H9 (cell line): ENCODE results near the gene TPGS1. TPM values are rescaled to one million over a fixed set of nuclear protein-coding genes. Genes with fewer than 3 reads are reported as not detected.

Experiments
- DNase-seq: peaks from one replicate; pipeline ENCODE4 v3.0.0-alpha.2; 2017
- H2AFZ ChIP-seq: one replicate; pipeline ENCODE4 v1.6.1; 2013; ENCODE audit warnings: mild to moderate bottlenecking, low read length, control low read depth, moderate library complexity
- H2AK5ac ChIP-seq: 2 replicates; pipeline ENCODE4 v1.6.1; 2013; ENCODE audit warnings: low read length, control low read depth, mixed read lengths; ENCODE audit not compliant: insufficient read length
- H2BK120ac ChIP-seq: one replicate; pipeline ENCODE4 v1.6.1; 2013; ENCODE audit warnings: low read depth, mild to moderate bottlenecking, low read length, control low read depth, inconsistent platforms; ENCODE audit not compliant: poor library complexity, severe bottlenecking
- H2BK12ac ChIP-seq: 2 replicates; pipeline ENCODE4 v1.6.1; 2013; ENCODE audit warnings: low read length, control low read depth, mixed read lengths, low read depth; ENCODE audit not compliant: insufficient read length
- H2BK15ac ChIP-seq: 2 replicates; pipeline ENCODE4 v1.6.1; 2013; ENCODE audit warnings: low read depth, low read length, control low read depth
- H2BK20ac ChIP-seq: one replicate; pipeline ENCODE4 v1.6.1; 2013; ENCODE audit warnings: low read depth, mild to moderate bottlenecking, low read length, control low read depth, inconsistent platforms; ENCODE audit not compliant: poor library complexity, severe bottlenecking
- H2BK5ac ChIP-seq: 2 replicates; pipeline ENCODE4 v1.6.1; 2013; ENCODE audit warnings: low read length, control low read depth, mixed read lengths; ENCODE audit not compliant: insufficient read length
- H3K14ac ChIP-seq: 2 replicates; pipeline ENCODE4 v1.6.1; 2013; ENCODE audit warnings: low read length, control low read depth; ENCODE audit not compliant: insufficient read depth
- H3K18ac ChIP-seq: 2 replicates; pipeline ENCODE4 v1.6.1; 2013; ENCODE audit warnings: low read depth, mild to moderate bottlenecking, mixed read lengths, low read length, control low read depth; ENCODE audit not compliant: insufficient read length
- H3K23ac ChIP-seq: 2 replicates; pipeline ENCODE4 v1.6.1; 2013; ENCODE audit warnings: low read length, control low read depth, mixed read lengths, low read depth; ENCODE audit not compliant: insufficient read length
- H3K23me2 ChIP-seq: 2 replicates; pipeline ENCODE4 v1.6.1; 2013; ENCODE audit warnings: low read depth, mild to moderate bottlenecking, mixed read lengths, low read length, control low read depth; ENCODE audit not compliant: insufficient read length, poor library complexity, severe bottlenecking
- H3K27ac ChIP-seq: 2 replicates; pipeline ENCODE4 v1.5.1; 2013; ENCODE audit warnings: low read length, control low read depth, mixed read lengths, low read depth; ENCODE audit not compliant: insufficient read length
- H3K27me3 ChIP-seq: 2 replicates; pipeline ENCODE4 v1.6.1; 2013; ENCODE audit warnings: low read length, control low read depth, inconsistent platforms; ENCODE audit not compliant: insufficient read depth
- H3K4ac ChIP-seq: 2 replicates; pipeline ENCODE4 v1.6.1; 2013; ENCODE audit warnings: low read depth, mild to moderate bottlenecking, control low read depth, inconsistent platforms, low read length, moderate library complexity
- H3K4me1 ChIP-seq: 2 replicates; pipeline ENCODE4 v1.6.1; 2013; ENCODE audit warnings: low read length, control low read depth, inconsistent platforms; ENCODE audit not compliant: insufficient read depth
- H3K4me2 ChIP-seq: 2 replicates; pipeline ENCODE4 v1.6.1; 2013; ENCODE audit warnings: low read length, control low read depth, mixed read lengths; ENCODE audit not compliant: insufficient read length, insufficient read depth
- H3K56ac ChIP-seq: 2 replicates; pipeline ENCODE4 v1.6.1; 2013; ENCODE audit warnings: low read depth, mild to moderate bottlenecking, mixed read lengths, low read length, control low read depth; ENCODE audit not compliant: insufficient read length
- H3K79me1 ChIP-seq: 2 replicates; pipeline ENCODE4 v1.6.1; 2013; ENCODE audit warnings: low read depth, mild to moderate bottlenecking, moderate library complexity, low read length, control low read depth, inconsistent platforms; ENCODE audit not compliant: insufficient read depth, poor library complexity, severe bottlenecking
- H3K79me2 ChIP-seq: 2 replicates; pipeline ENCODE4 v1.6.1; 2013; ENCODE audit warnings: low read length, control low read depth, inconsistent platforms; ENCODE audit not compliant: insufficient read depth
- H3K9ac ChIP-seq: 2 replicates; pipeline ENCODE4 v1.6.1; 2013; ENCODE audit warnings: low read length, control low read depth, mixed read lengths; ENCODE audit not compliant: insufficient read length; ENCODE audit errors: extremely low read depth
- H3K9me3 ChIP-seq: one replicate; pipeline ENCODE4 v1.6.1; 2013; ENCODE audit warnings: low read depth, low read length, inconsistent platforms; ENCODE audit not compliant: control insufficient read depth
- H3T11ph ChIP-seq: one replicate; pipeline ENCODE4 v1.6.1; 2013; ENCODE audit warnings: mild to moderate bottlenecking, low read length, control low read depth, inconsistent platforms
- H4K20me1 ChIP-seq: one replicate; pipeline ENCODE4 v1.6.1; 2013; ENCODE audit not compliant: control insufficient read depth, insufficient read length, insufficient read depth
- H4K5ac ChIP-seq: 2 replicates; pipeline ENCODE4 v1.6.1; 2013; ENCODE audit warnings: low read depth, mild to moderate bottlenecking, mixed read lengths, low read length, control low read depth; ENCODE audit not compliant: insufficient read length
- H4K8ac ChIP-seq: replicated peaks from 2 replicates; pipeline ENCODE4 v1.6.1; 2013; ENCODE audit warnings: low read length, control low read depth, mixed read lengths, low read depth; ENCODE audit not compliant: insufficient read length
- H4K91ac ChIP-seq: 2 replicates; pipeline ENCODE4 v1.6.1; 2013; ENCODE audit warnings: low read depth, mild to moderate bottlenecking, moderate library complexity, mixed read lengths, low read length, control low read depth; ENCODE audit not compliant: insufficient read length
- H3K27ac Mint-ChIP-seq, 3 experiments: 2 replicates in 2 of 3; 3 replicates in 1 of 3; pipeline ENCODE4 v1.8.0; 2020 to 2021; ENCODE audit warnings: mixed read lengths in 3 of 3, mild to moderate bottlenecking in 1 of 3, moderate library complexity in 1 of 3
- H3K27me3 Mint-ChIP-seq: 2 replicates; pipeline ENCODE4 v1.8.0; 2021; ENCODE audit warnings: low read depth, mild to moderate bottlenecking, moderate library complexity, mixed read lengths
- H3K36me3 Mint-ChIP-seq, 3 experiments: 2 replicates in 2 of 3; 3 replicates in 1 of 3; pipeline ENCODE4 v1.8.0; 2020 to 2021; ENCODE audit warnings: low read depth in 3 of 3, mixed read lengths in 3 of 3; ENCODE audit not compliant: insufficient read depth in 1 of 3
- H3K4me1 Mint-ChIP-seq, 2 experiments: 2 replicates each; pipeline ENCODE4 v1.8.0; 2020; ENCODE audit warnings: mixed read lengths in 2 of 2
- H3K4me3 Mint-ChIP-seq, 2 experiments: 2 replicates in 1 of 2; 3 replicates in 1 of 2; pipeline ENCODE4 v1.8.0; 2020 to 2021; ENCODE audit warnings: mild to moderate bottlenecking in 2 of 2, mixed read lengths in 2 of 2, moderate library complexity in 1 of 2
- H3K9me3 Mint-ChIP-seq, 2 experiments: 2 replicates in 1 of 2; 3 replicates in 1 of 2; pipeline ENCODE4 v1.8.0; 2020; ENCODE audit warnings: mild to moderate bottlenecking in 2 of 2, mixed read lengths in 2 of 2, moderate library complexity in 1 of 2
- CTCF ChIP-seq: fragments of 200-600 bp; sonication (generic); conservative IDR thresholded peaks from 3 replicates; pipeline ENCODE4 v1.8.0; 2021; ENCODE audit warnings: antibody characterized with exemption, mild to moderate bottlenecking
- WGBS: extraction: QIAGEN DNeasy Blood & Tissue Kit; methylation state at CpG from one replicate; pipeline ENCODE4 v1.1.7; 2013; ENCODE audit warnings: missing lambda C conversion rate, low lambda C conversion rate, mixed read lengths; ENCODE audit not compliant: insufficient read length; ENCODE audit errors: extremely low coverage; 5-methylcytosine and 5-hydroxymethylcytosine counted together
- total RNA-seq: library from RNA; stranded (reverse); gene quantifications from 2 replicates; pipeline ENCODE4 v1.2.1, GENCODE V29; 2021

TPGS1 gene
- total RNA-seq, 1 experiment from 2014 or later, result 7.4 TPM

- Histone ChIP-seq H3K56ac (no peak overlapping the region), H2AK5ac (no peak overlapping the region)
- no CpG with 5 or more reads among the region's 14 CpGs for WGBS
Observed at GRCh38 chr19:504616-505015, 2.7 kb upstream of the TPGS1 start.

More at GRCh38 chr19:504616-505015, 2.7 kb upstream of the TPGS1 start:
- Histone ChIP-seq H3K9ac (no peak overlapping the region), H3K9me3 (no peaks in the 10 kb centered on the region), H2BK120ac (no peak overlapping the region), H3K27me3 (no peaks in the 10 kb centered on the region; the same call in 1 of the 2 replicates), H3K79me2 (no peaks in the 10 kb centered on the region), H2BK5ac (no peak overlapping the region), H2AFZ (no peak overlapping the region), H3K14ac (no peak overlapping the region), H2BK12ac (no peak overlapping the region), H3K27ac (no peak overlapping the region), H4K8ac (no peak overlapping the region), H2BK20ac (no peak overlapping the region), H2BK15ac (no peak overlapping the region), H3K4me2 (no peak overlapping the region), H3K18ac (no peak overlapping the region), H3K23me2 (peaks cover 8% of the 10 kb centered on the region), H3K79me1 (no peaks in the 10 kb centered on the region), H3K4me1 (no peaks in the 10 kb centered on the region), H3K4ac (no peak overlapping the region), H3K23ac (no peak overlapping the region), H3T11ph (no peak overlapping the region), H4K5ac (no peak overlapping the region), H4K91ac (no peak overlapping the region), H4K20me1 (no peaks in the 10 kb centered on the region)
- peaks cover 5 to 7% of the 10 kb centered on the region in 2 experiments; a peak in 3 of 5 replicates for H3K9me3 Mint-ChIP-seq
- H3K4me3 Mint-ChIP-seq, result no peak overlapping the region
- H3K27ac Mint-ChIP-seq, result no peak overlapping the region
- no peak for TF ChIP-seq CTCF
- peak; percentile 24 for DNase-seq
- peaks cover 12 to 15% of the 10 kb centered on the region in 2 experiments for H3K4me1 Mint-ChIP-seq
- peaks cover 35% of the 10 kb centered on the region for H3K27me3 Mint-ChIP-seq
- peaks cover 6 to 11% (median 8%) of the 10 kb centered on the region in 3 experiments; a peak in 5 of 7 replicates for H3K36me3 Mint-ChIP-seq
